Measurements from ENCODE around the gene EIF3I.

The EIF3I gene

GRCh38 chr1:32198237-32199042 lies 23.8 kb upstream of the EIF3I start:
- no peak for DNase-seq

- DNase-seq, result no peak
Observed at GRCh38 chr1:32199043-32199716, 23.0 kb upstream of the EIF3I start.

- no peak for DNase-seq
Observed at GRCh38 chr1:32199717-32200072, 22.5 kb upstream of the EIF3I start.

- DNase-seq, result peak; percentile 49
Observed at GRCh38 chr1:32200226-32201010, 21.8 kb upstream of the EIF3I start, which contains the start of gene CCDC28B. Gene CCDC28B (plus strand): TSS chr1:32200595. CDS start chr1:32201936, 1,341 bp downstream.

GRCh38 chr1:32201011-32201855 lies 21.0 kb upstream of the EIF3I start:
- peak; percentile 81 for DNase-seq

GRCh38 chr1:32204943-32205361 lies 17.3 kb upstream of the EIF3I start:
- no peak for DNase-seq

GRCh38 chr1:32205401-32206370 lies 16.5 kb upstream of the EIF3I start, which contains the start of gene IQCC:
Gene IQCC (plus strand): TSS chr1:32205671. CDS start chr1:32205682, 11 bp downstream.
- DNase-seq, result peak; percentile 89

- no peak for DNase-seq
Observed at GRCh38 chr1:32208469-32208868, 13.7 kb upstream of the EIF3I start.

GRCh38 chr1:32208891-32209328 lies 13.3 kb upstream of the EIF3I start, which contains the start of gene DCDC2B:
Gene DCDC2B (plus strand): TSS chr1:32209089. CDS start chr1:32209094, 5 bp downstream.
- no peak for DNase-seq

- peak; percentile 58 for DNase-seq
Observed at GRCh38 chr1:32215629-32216480, 6.4 kb upstream of the EIF3I start.

GRCh38 chr1:32216566-32216965 lies 5.6 kb upstream of the EIF3I start:
- no peak for DNase-seq

GRCh38 chr1:32219022-32219421 lies 3.2 kb upstream of the EIF3I start:
- no peak for DNase-seq

GRCh38 chr1:32220746-32221580 lies 1.2 kb upstream of the EIF3I start:
- no peak for DNase-seq

- no peak for DNase-seq
Observed at GRCh38 chr1:32221581-32221979, 627 bp upstream of the EIF3I start.

- no peak for DNase-seq
Observed at GRCh38 chr1:32223683-32224082, 1.5 kb downstream of the EIF3I start.

- DNase-seq, result no peak
Observed at GRCh38 chr1:32224285-32224684, 2.1 kb downstream of the EIF3I start.

GRCh38 chr1:32228771-32229170 lies 6.6 kb downstream of the EIF3I start:
- DNase-seq, result no peak

- no peak for DNase-seq
Observed at GRCh38 chr1:32231843-32232432, 9.7 kb downstream of the EIF3I start.

All from activated CD4-positive, alpha-beta T cell treated with anti-CD3 and anti-CD28 coated beads, Interleukin-2, amount 50 U/mL, for 16 hours (primary cell).